Neural cell (in vitro differentiated cells): ENCODE measurements around the gene ORC2.

Experiments used
- CTCF ChIP-seq: fragments of 450-650 bp; IDR thresholded peaks from 2 replicates; pipeline ENCODE4 v1.5.1; 2014; ENCODE audit warnings: antibody characterized with exemption, mild to moderate bottlenecking, moderate library complexity; ENCODE audit not compliant: poor library complexity, severe bottlenecking
- EP300 ChIP-seq: fragments of 450-650 bp; conservative IDR thresholded peaks from 2 replicates; pipeline ENCODE4 v1.6.1; 2014; ENCODE audit warnings: antibody characterized with exemption, mild to moderate bottlenecking, moderate library complexity; ENCODE audit not compliant: poor library complexity, severe bottlenecking
- EZH2 ChIP-seq: fragments of 200-600, 300-800 bp; shearing (Covaris generic), sonication (generic); IDR thresholded peaks from 2 replicates; pipeline ENCODE4 v1.6.1; 2014; ENCODE audit warnings: antibody characterized with exemption, low read length, borderline replicate concordance, mild to moderate bottlenecking; ENCODE audit not compliant: insufficient read depth, poor library complexity, severe bottlenecking
- MXI1 ChIP-seq: fragments of 450-650 bp; conservative IDR thresholded peaks from 2 replicates; pipeline ENCODE4 v1.6.1; 2014; ENCODE audit warnings: antibody characterized with exemption, mild to moderate bottlenecking; ENCODE audit not compliant: poor library complexity, severe bottlenecking
- POLR2AphosphoS5 ChIP-seq: IDR thresholded peaks from 2 replicates; pipeline ENCODE4 v1.6.1; 2012
- REST ChIP-seq: IDR thresholded peaks from 2 replicates; pipeline ENCODE4 v1.6.1; 2012; ENCODE audit warnings: borderline replicate concordance

- TF ChIP-seq CTCF (no peak), POLR2AphosphoS5 (no peak), EZH2 (no peak), EP300 (no peak), MXI1 (no peak), REST (no peak)
Measured at GRCh38 chr2:200860092-200860795, 103.2 kb downstream of the ORC2 start.
